GM12891 (cell line): ENCODE results near the gene ADAP1.
"Not testable (repeated sequence)": the region's sequence is repeated elsewhere in the genome, so short reads cannot be mapped to it uniquely, and the experiment has no call there.

Experiments used
- DNase-seq: peaks from one replicate; pipeline ENCODE4 v3.0.0; 2011; ENCODE audit warnings: low spot score; ENCODE audit not compliant: insufficient read length
- FAIRE-seq: peaks from 2 replicates; lab custom pipeline; 2011; peaks lifted over from hg19 to GRCh38; lab: Jason Lieb, UNC
- PAX5 ChIP-seq: IDR thresholded peaks from 2 replicates; pipeline ENCODE4 v1.6.1; 2011; ENCODE audit warnings: low read length, moderate library complexity, mild to moderate bottlenecking; ENCODE audit not compliant: insufficient read depth, severe bottlenecking
- POLR2A ChIP-seq: IDR thresholded peaks from 2 replicates; pipeline ENCODE4 v1.6.1; 2011; ENCODE audit warnings: low read depth, low read length, control low read depth
- POLR2AphosphoS5 ChIP-seq: IDR thresholded peaks from 2 replicates; pipeline ENCODE4 v1.6.1; 2011; ENCODE audit warnings: low read depth, low read length, control low read depth
- POU2F2 ChIP-seq: IDR thresholded peaks from 2 replicates; pipeline ENCODE4 v1.6.1; 2011; ENCODE audit warnings: low read depth, mild to moderate bottlenecking, control low read depth, low read length, moderate library complexity
- SPI1 ChIP-seq: IDR thresholded peaks from 2 replicates; pipeline ENCODE4 v1.6.1; 2011; ENCODE audit warnings: low read depth, low read length, control low read depth
- TAF1 ChIP-seq: IDR thresholded peaks from 2 replicates; pipeline ENCODE4 v1.6.1; 2011; ENCODE audit warnings: low read depth, low read length, control low read depth

ADAP1 gene

GRCh38 chr7:925601-926000 lies 28.9 kb downstream of the ADAP1 start:
- TF ChIP-seq TAF1 (no peak), PAX5 (no peak), SPI1 (no peak), POU2F2 (no peak), POLR2A (no peak), POLR2AphosphoS5 (no peak)
- FAIRE-seq, result no peak
- DNase-seq, result no peak

GRCh38 chr7:924541-925231 lies 29.8 kb downstream of the ADAP1 start:
- FAIRE-seq, result peak; percentile 90
- TF ChIP-seq POLR2A, result no peak
- TF ChIP-seq POU2F2, result peak; percentile 22; the same call in 1 of the 2 replicates
- TF ChIP-seq SPI1, result 0 out of 2 replicates have a peak, but pooled peaks have one; percentile 2
- DNase-seq, result peak; percentile 80

GRCh38 chr7:924042-924441 lies 30.4 kb downstream of the ADAP1 start:
- not testable (repeated sequence) for FAIRE-seq, DNase-seq

- DNase-seq (peak; percentile 95), FAIRE-seq (peak; percentile 97)
- TF ChIP-seq TAF1 (peak; percentile 41; the same call in 1 of the 2 replicates), POU2F2 (0 out of 2 replicates have a peak, but pooled peaks have one; percentile 15), POLR2A (no peak; the same call in 1 of the 2 replicates), PAX5 (peak; percentile 66)
These were observed 31.1 kb downstream of the ADAP1 start for GRCh38 chr7:923108-924041.

- FAIRE-seq (peak; percentile 59), DNase-seq (no peak)
- TF ChIP-seq POLR2A (no peak), SPI1 (no peak), POLR2AphosphoS5 (no peak), PAX5 (no peak), POU2F2 (no peak), TAF1 (no peak)
These were observed 32.0 kb downstream of the ADAP1 start for GRCh38 chr7:922334-923107.

- DNase-seq (no peak), FAIRE-seq (no peak)
- no peak for TF ChIP-seq SPI1
- no peak for TF ChIP-seq POU2F2
- no peak for TF ChIP-seq POLR2A
- no peak for TF ChIP-seq TAF1
- no peak for TF ChIP-seq POLR2AphosphoS5
- no peak for TF ChIP-seq PAX5
These were observed 32.7 kb downstream of the ADAP1 start for GRCh38 chr7:921581-922333.

- TF ChIP-seq POLR2A (no peak), PAX5 (no peak), TAF1 (no peak), POLR2AphosphoS5 (no peak), POU2F2 (no peak), SPI1 (no peak)
- DNase-seq, result no peak
- FAIRE-seq, result no peak
These were observed 33.4 kb downstream of the ADAP1 start for GRCh38 chr7:921071-921461.

GRCh38 chr7:920351-921070 lies 34.0 kb downstream of the ADAP1 start:
- no peak for FAIRE-seq

More at GRCh38 chr7:920351-921070, 34.0 kb downstream of the ADAP1 start:
- TF ChIP-seq POLR2A (no peak), PAX5 (no peak), POU2F2 (no peak), SPI1 (no peak), POLR2AphosphoS5 (no peak), TAF1 (no peak)
- no peak for DNase-seq
